A549 (cell line): ENCODE results near the gene HSPBP1. TPM values are rescaled to one million over a fixed set of nuclear protein-coding genes. Genes with fewer than 3 reads are reported as not detected.

Source experiments
- BHLHE40 ChIP-seq: IDR thresholded peaks from 2 replicates; pipeline ENCODE4 v1.6.1; 2012; ENCODE audit warnings: low read depth, low read length, inconsistent platforms
- CBX2 ChIP-seq: fragments of 200-600 bp; sonication (generic); IDR thresholded peaks from 2 replicates; pipeline ENCODE4 v1.6.1; 2016; ENCODE audit warnings: low read depth, mild to moderate bottlenecking, borderline replicate concordance
- CHD2 ChIP-seq: fragments of 150-350 bp; IDR thresholded peaks from 2 replicates; pipeline ENCODE4 v1.6.1; 2014; ENCODE audit warnings: low read length; ENCODE audit not compliant: partially characterized antibody
- EP300 ChIP-seq, 2 experiments: fragments of >200 bp; sonication (Bioruptor Twin); formaldehyde crosslinking; IDR thresholded peaks; 2 replicates in 1 of 2; 3 replicates in 1 of 2; pipeline ENCODE4 v1.6.1; 2016 to 2017
- FOSB ChIP-seq: fragments of 250-450 bp; sonication (Bioruptor Pico); IDR thresholded peaks from 2 replicates; pipeline ENCODE4 v1.5.0; 2020; ENCODE audit warnings: mild to moderate bottlenecking, moderate library complexity
- FOXS1 ChIP-seq: fragments of 250-450 bp; sonication (Bioruptor Pico); IDR thresholded peaks from 2 replicates; pipeline ENCODE4 v1.5.0; 2020; ENCODE audit warnings: mild to moderate bottlenecking, moderate library complexity
- HDAC2 ChIP-seq: fragments of 200-600 bp; sonication (generic); IDR thresholded peaks from 2 replicates; pipeline ENCODE4 v1.6.1; 2016
- HOXA7 ChIP-seq: fragments of 250-450 bp; sonication (Bioruptor Pico); IDR thresholded peaks from 2 replicates; pipeline ENCODE4 v1.5.0; 2020; ENCODE audit warnings: mild to moderate bottlenecking, moderate library complexity
- HOXB13 ChIP-seq: fragments of 250-450 bp; sonication (Bioruptor Pico); IDR thresholded peaks from 2 replicates; pipeline ENCODE4 v1.5.0; 2020; ENCODE audit warnings: low read depth, mild to moderate bottlenecking, moderate library complexity
- HOXB5 ChIP-seq: fragments of 250-450 bp; sonication (Bioruptor Pico); IDR thresholded peaks from 2 replicates; pipeline ENCODE4 v1.5.0; 2020; ENCODE audit warnings: mild to moderate bottlenecking, moderate library complexity
- JUN ChIP-seq, 2 experiments: fragments of >200 bp; sonication (Bioruptor Twin); formaldehyde crosslinking; IDR thresholded peaks; 2 replicates in 1 of 2; 3 replicates in 1 of 2; pipeline ENCODE4 v1.6.1; 2016 to 2017
- KDM5A ChIP-seq: fragments of 200-600 bp; sonication (generic); IDR thresholded peaks from 2 replicates; pipeline ENCODE4 v1.6.1; 2016; ENCODE audit warnings: antibody characterized with exemption, mild to moderate bottlenecking
- MAFK ChIP-seq: fragments of 450-650 bp; IDR thresholded peaks from 2 replicates; pipeline ENCODE4 v1.6.1; 2014; ENCODE audit not compliant: partially characterized antibody
- NFE2L2 ChIP-seq: fragments of 150-350 bp; conservative IDR thresholded peaks from 2 replicates; pipeline ENCODE4 v1.6.1; 2014; ENCODE audit warnings: low read length
- NPAS2 ChIP-seq: fragments of 250-450 bp; sonication (Bioruptor Pico); IDR thresholded peaks from 2 replicates; pipeline ENCODE4 v1.8.0; 2022; ENCODE audit warnings: mild to moderate bottlenecking, moderate library complexity, borderline replicate concordance
- PHF8 ChIP-seq: fragments of 200-600 bp; sonication (generic); IDR thresholded peaks from 2 replicates; pipeline ENCODE4 v1.6.1; 2016; ENCODE audit warnings: low read depth, mild to moderate bottlenecking, antibody characterized with exemption, moderate library complexity, borderline replicate concordance
- POLR2AphosphoS2 ChIP-seq: conservative IDR thresholded peaks from 2 replicates; pipeline ENCODE4 v1.6.1; 2012; ENCODE audit warnings: low read length, improper control_type of control experiment, inconsistent platforms
- TFCP2L1 ChIP-seq: fragments of 250-450 bp; sonication (Bioruptor Pico); IDR thresholded peaks from 2 replicates; pipeline ENCODE4 v1.5.0; 2021; ENCODE audit warnings: mild to moderate bottlenecking
- TP53 ChIP-seq: fragments of 250-450 bp; sonication (Bioruptor Pico); IDR thresholded peaks from 2 replicates; pipeline ENCODE4 v1.5.0; 2021; ENCODE audit warnings: mild to moderate bottlenecking, moderate library complexity
- ZC3H11A ChIP-seq: fragments of 450-650 bp; IDR thresholded peaks from 2 replicates; pipeline ENCODE4 v1.6.1; 2014; ENCODE audit warnings: antibody characterized with exemption, mild to moderate bottlenecking
- ZNF302 ChIP-seq: fragments of 250-450 bp; sonication (Bioruptor Pico); IDR thresholded peaks from 2 replicates; pipeline ENCODE4 v1.9.0; 2021; ENCODE audit warnings: inconsistent platforms, mild to moderate bottlenecking, moderate library complexity
- polyA plus RNA-seq, 4 experiments: library from polyadenylated mRNA; depleted of rRNA in 3 of 4; stranded (reverse); fragments of >200 nt; fragmentation: RNase III in 1 of 4; extraction: RNeasy Plus Mini Kit Qiagen cat#74134 plus additional on column Dnase treatment in 1 of 4; gene quantifications; 2 replicates in 3 of 4; 3 replicates in 1 of 4; pipeline ENCODE4 v1.2.3, GENCODE V29; 2011 to 2017
- TF ChIP-seq, protein P1 (sequence below): fragments of 200-600 bp; sonication (generic); IDR thresholded peaks from 2 replicates; pipeline ENCODE4 v1.6.1; 2016; ENCODE audit warnings: antibody characterized with exemption, mild to moderate bottlenecking, moderate library complexity
- TF ChIP-seq, protein P2 (sequence below): IDR thresholded peaks from 2 replicates; pipeline ENCODE4 v1.6.1; 2012
- TF ChIP-seq, protein P3 (sequence below): fragments of >200 bp; sonication (Bioruptor Twin); formaldehyde crosslinking; IDR thresholded peaks from 3 replicates; pipeline ENCODE4 v1.6.1; 2016
- TF ChIP-seq, protein P4 (sequence below): fragments of 150-350 bp; IDR thresholded peaks from 2 replicates; pipeline ENCODE4 v1.6.1; 2014; ENCODE audit warnings: low read depth, mild to moderate bottlenecking, low read length
- TF ChIP-seq, protein P5 (sequence below): fragments of >200 bp; sonication (Bioruptor Twin); formaldehyde crosslinking; IDR thresholded peaks from 2 replicates; pipeline ENCODE4 v1.6.1; 2016
- TF ChIP-seq, protein P6 (sequence below): fragments of 250-450 bp; sonication (Bioruptor Pico); IDR thresholded peaks from 2 replicates; pipeline ENCODE4 v1.5.0; 2021; ENCODE audit warnings: mild to moderate bottlenecking, moderate library complexity, borderline replicate concordance
- TF ChIP-seq, protein P7 (sequence below): fragments of 250-450 bp; sonication (Bioruptor Pico); IDR thresholded peaks from 2 replicates; pipeline ENCODE4 v1.5.0; 2020; ENCODE audit warnings: low read depth, mild to moderate bottlenecking, moderate library complexity

Gene HSPBP1
- polyA plus RNA-seq, 2 of the 4 experiments (the other 2 are of a cell fraction), result 52.1 to 121 TPM

DNA sequence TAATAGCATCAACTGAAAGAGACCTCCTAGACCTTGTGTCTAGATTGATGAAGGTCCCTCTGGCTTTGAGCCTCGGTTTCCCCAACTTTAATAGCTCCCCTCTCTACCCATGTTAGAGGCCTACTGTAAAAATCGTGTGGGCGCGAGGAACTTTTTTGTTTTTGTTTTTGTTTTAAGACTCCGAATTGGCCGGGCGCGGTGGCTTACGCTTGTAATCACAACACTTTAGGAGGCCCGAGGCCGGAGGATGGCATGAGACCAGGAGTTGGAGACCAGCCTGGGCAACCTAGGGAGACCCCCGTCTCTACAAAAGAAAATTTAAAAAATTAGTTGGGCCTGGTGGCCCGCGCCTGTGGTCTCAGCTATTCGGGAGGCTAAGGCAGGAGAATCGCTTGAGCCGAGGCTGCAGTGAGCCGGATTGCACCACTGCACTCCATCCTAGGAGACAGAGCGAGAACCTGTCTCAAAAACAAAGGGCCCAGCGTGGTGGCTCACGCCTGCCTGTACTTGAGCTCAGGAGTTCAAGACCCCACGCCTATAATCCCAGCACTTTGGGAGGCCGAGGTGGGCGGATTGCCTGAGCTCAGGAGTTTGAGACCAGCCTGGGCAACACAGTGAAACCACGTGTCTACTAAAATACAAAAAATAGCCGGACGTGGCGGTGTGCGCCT is 20.2 kb downstream of the HSPBP1 start (continued):
- TF ChIP-seq, protein P1, sequence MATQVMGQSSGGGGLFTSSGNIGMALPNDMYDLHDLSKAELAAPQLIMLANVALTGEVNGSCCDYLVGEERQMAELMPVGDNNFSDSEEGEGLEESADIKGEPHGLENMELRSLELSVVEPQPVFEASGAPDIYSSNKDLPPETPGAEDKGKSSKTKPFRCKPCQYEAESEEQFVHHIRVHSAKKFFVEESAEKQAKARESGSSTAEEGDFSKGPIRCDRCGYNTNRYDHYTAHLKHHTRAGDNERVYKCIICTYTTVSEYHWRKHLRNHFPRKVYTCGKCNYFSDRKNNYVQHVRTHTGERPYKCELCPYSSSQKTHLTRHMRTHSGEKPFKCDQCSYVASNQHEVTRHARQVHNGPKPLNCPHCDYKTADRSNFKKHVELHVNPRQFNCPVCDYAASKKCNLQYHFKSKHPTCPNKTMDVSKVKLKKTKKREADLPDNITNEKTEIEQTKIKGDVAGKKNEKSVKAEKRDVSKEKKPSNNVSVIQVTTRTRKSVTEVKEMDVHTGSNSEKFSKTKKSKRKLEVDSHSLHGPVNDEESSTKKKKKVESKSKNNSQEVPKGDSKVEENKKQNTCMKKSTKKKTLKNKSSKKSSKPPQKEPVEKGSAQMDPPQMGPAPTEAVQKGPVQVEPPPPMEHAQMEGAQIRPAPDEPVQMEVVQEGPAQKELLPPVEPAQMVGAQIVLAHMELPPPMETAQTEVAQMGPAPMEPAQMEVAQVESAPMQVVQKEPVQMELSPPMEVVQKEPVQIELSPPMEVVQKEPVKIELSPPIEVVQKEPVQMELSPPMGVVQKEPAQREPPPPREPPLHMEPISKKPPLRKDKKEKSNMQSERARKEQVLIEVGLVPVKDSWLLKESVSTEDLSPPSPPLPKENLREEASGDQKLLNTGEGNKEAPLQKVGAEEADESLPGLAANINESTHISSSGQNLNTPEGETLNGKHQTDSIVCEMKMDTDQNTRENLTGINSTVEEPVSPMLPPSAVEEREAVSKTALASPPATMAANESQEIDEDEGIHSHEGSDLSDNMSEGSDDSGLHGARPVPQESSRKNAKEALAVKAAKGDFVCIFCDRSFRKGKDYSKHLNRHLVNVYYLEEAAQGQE, result 0 out of 2 replicates have a peak, but pooled peaks have one; percentile 18
- TF ChIP-seq MAFK (no peak), FOSB (CRISPR knock-in tag) (0 out of 2 replicates have a peak, but pooled peaks have one; percentile 45), BHLHE40 (no peak), HOXB5 (CRISPR knock-in tag) (no peak), HDAC2 (no peak), CBX2 (no peak), ZC3H11A (no peak), NPAS2 (CRISPR knock-in tag) (no peak), ZNF302 (CRISPR knock-in tag) (no peak), FOXS1 (CRISPR knock-in tag) (no peak), EP300 (IDR thresholded peaks at IDR 0.05) (no peak), PHF8 (peak; percentile 73; the same call in 1 of the 2 replicates), TFCP2L1 (CRISPR knock-in tag) (no peak), POLR2AphosphoS2 (no peak), HOXB13 (no peak; the same call in 1 of the 2 replicates), JUN (IDR thresholded peaks at IDR 0.05) (peak in 1 of 2 experiments; percentile 8; a peak in 2 of 5 replicates), KDM5A (no peak), NFE2L2 (no peak), TP53 (peak; percentile 13; the same call in 1 of the 2 replicates), CHD2 (no peak), HOXA7 (CRISPR knock-in tag) (0 out of 2 replicates have a peak, but pooled peaks have one; percentile 2)
- TF ChIP-seq, protein P2, sequence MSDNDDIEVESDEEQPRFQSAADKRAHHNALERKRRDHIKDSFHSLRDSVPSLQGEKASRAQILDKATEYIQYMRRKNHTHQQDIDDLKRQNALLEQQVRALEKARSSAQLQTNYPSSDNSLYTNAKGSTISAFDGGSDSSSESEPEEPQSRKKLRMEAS, result no peak
- TF ChIP-seq, protein P3, sequence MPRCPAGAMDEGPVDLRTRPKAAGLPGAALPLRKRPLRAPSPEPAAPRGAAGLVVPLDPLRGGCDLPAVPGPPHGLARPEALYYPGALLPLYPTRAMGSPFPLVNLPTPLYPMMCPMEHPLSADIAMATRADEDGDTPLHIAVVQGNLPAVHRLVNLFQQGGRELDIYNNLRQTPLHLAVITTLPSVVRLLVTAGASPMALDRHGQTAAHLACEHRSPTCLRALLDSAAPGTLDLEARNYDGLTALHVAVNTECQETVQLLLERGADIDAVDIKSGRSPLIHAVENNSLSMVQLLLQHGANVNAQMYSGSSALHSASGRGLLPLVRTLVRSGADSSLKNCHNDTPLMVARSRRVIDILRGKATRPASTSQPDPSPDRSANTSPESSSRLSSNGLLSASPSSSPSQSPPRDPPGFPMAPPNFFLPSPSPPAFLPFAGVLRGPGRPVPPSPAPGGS, result peak; percentile 12; the same call in 1 of the 3 replicates
- TF ChIP-seq, protein P4, sequence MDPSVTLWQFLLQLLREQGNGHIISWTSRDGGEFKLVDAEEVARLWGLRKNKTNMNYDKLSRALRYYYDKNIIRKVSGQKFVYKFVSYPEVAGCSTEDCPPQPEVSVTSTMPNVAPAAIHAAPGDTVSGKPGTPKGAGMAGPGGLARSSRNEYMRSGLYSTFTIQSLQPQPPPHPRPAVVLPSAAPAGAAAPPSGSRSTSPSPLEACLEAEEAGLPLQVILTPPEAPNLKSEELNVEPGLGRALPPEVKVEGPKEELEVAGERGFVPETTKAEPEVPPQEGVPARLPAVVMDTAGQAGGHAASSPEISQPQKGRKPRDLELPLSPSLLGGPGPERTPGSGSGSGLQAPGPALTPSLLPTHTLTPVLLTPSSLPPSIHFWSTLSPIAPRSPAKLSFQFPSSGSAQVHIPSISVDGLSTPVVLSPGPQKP, result no peak
- TF ChIP-seq, protein P5, sequence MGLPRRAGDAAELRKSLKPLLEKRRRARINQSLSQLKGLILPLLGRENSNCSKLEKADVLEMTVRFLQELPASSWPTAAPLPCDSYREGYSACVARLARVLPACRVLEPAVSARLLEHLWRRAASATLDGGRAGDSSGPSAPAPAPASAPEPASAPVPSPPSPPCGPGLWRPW, result no peak
- TF ChIP-seq, protein P6, sequence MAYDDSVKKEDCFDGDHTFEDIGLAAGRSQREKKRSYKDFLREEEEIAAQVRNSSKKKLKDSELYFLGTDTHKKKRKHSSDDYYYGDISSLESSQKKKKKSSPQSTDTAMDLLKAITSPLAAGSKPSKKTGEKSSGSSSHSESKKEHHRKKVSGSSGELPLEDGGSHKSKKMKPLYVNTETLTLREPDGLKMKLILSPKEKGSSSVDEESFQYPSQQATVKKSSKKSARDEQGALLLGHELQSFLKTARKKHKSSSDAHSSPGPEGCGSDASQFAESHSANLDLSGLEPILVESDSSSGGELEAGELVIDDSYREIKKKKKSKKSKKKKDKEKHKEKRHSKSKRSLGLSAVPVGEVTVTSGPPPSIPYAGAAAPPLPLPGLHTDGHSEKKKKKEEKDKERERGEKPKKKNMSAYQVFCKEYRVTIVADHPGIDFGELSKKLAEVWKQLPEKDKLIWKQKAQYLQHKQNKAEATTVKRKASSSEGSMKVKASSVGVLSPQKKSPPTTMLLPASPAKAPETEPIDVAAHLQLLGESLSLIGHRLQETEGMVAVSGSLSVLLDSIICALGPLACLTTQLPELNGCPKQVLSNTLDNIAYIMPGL, result no peak
- TF ChIP-seq, protein P7, sequence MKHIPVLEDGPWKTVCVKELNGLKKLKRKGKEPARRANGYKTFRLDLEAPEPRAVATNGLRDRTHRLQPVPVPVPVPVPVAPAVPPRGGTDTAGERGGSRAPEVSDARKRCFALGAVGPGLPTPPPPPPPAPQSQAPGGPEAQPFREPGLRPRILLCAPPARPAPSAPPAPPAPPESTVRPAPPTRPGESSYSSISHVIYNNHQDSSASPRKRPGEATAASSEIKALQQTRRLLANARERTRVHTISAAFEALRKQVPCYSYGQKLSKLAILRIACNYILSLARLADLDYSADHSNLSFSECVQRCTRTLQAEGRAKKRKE (CRISPR knock-in tag), result no peak
- TF ChIP-seq, all 56 proteins: peak for 8
